GM11168 (cell line): ENCODE results near the gene ZNF486.
"Not testable (repeated sequence)": the region's sequence is repeated elsewhere in the genome, so short reads cannot be mapped to it uniquely, and the experiment has no call there.

Experiments
- in situ Hi-C: fragments of 300-500 bp; cut with MboI; formaldehyde crosslinking; loops from one replicate; pipeline ENCODE4 v1.12.0; 2022; ENCODE audit warnings: low sequenced_read_pairs; ENCODE audit not compliant: unreplicated experiment

The ZNF486 gene

GRCh38 chr19:20167020-20167644 lies at the start of gene ZNF486:
Gene ZNF486, plus strand, starts transcription at chr19:20167214. Its CDS starts 117 bp downstream, at chr19:20167331.
- in situ Hi-C loops, result no loop called here

- in situ Hi-C loops, result not testable (repeated sequence)
Measured at GRCh38 chr19:20118064-20118839, 48.8 kb upstream of the ZNF486 start.

GRCh38 chr19:20124879-20125278 lies 42.1 kb upstream of the ZNF486 start:
- in situ Hi-C loops, result no loop called here

- in situ Hi-C loops, result not testable (repeated sequence)
Measured at GRCh38 chr19:20132933-20133332, 34.1 kb upstream of the ZNF486 start.

- in situ Hi-C loops, result not testable (repeated sequence)
Measured at GRCh38 chr19:20137714-20138113, 29.3 kb upstream of the ZNF486 start.

GRCh38 chr19:20151617-20152145 lies 15.3 kb upstream of the ZNF486 start:
- in situ Hi-C loops, result no loop called here

GRCh38 chr19:20152506-20152905 lies 14.5 kb upstream of the ZNF486 start:
- in situ Hi-C loops, result not testable (repeated sequence)

- in situ Hi-C loops, result no loop called here
Measured at GRCh38 chr19:20153281-20153680, 13.7 kb upstream of the ZNF486 start.

GRCh38 chr19:20154636-20155035 lies 12.4 kb upstream of the ZNF486 start:
- in situ Hi-C loops, result no loop called here

GRCh38 chr19:20162821-20163220 lies 4.2 kb upstream of the ZNF486 start:
- in situ Hi-C loops, result no loop called here

GRCh38 chr19:20164456-20164855 lies 2.6 kb upstream of the ZNF486 start:
- in situ Hi-C loops, result no loop called here

GRCh38 chr19:20165971-20166592 lies 932 bp upstream of the ZNF486 start:
- in situ Hi-C loops, result no loop called here

- in situ Hi-C loops, result no loop called here
Measured at GRCh38 chr19:20167651-20168122, 673 bp downstream of the ZNF486 start.

GRCh38 chr19:20171285-20171684 lies 4.3 kb downstream of the ZNF486 start:
- in situ Hi-C loops, result no loop called here

GRCh38 chr19:20175848-20176247 lies 8.8 kb downstream of the ZNF486 start:
- in situ Hi-C loops, result not testable (repeated sequence)

GRCh38 chr19:20179956-20180355 lies 12.9 kb downstream of the ZNF486 start:
- in situ Hi-C loops, result not testable (repeated sequence)

- in situ Hi-C loops, result no loop called here
Measured at GRCh38 chr19:20182222-20182785, 15.3 kb downstream of the ZNF486 start.

- in situ Hi-C loops, result no loop called here
Measured at GRCh38 chr19:20186174-20186573, 19.2 kb downstream of the ZNF486 start.

- in situ Hi-C loops, result no loop called here
Measured at GRCh38 chr19:20197747-20198146, 30.7 kb downstream of the ZNF486 start.

GRCh38 chr19:20209051-20209450 lies 42.0 kb downstream of the ZNF486 start:
- in situ Hi-C loops, result no loop called here

- in situ Hi-C loops, result not testable (repeated sequence)
Measured at GRCh38 chr19:20214366-20214765, 47.4 kb downstream of the ZNF486 start.
